Mucosa of rectum (tissue), 2 donors: ENCODE measurements around the gene TFEB.

Source experiments
- H3K27ac ChIP-seq, 2 donors: one replicate each; pipeline ENCODE4 v1.7.0; 2013; ENCODE audit warnings: inconsistent platforms in 2 of 2, low read depth in 2 of 2, low read length in 2 of 2
- H3K27me3 ChIP-seq, 2 donors: one replicate each; pipeline ENCODE4 v1.7.0; 2013; ENCODE audit warnings: low read length in 2 of 2; ENCODE audit not compliant: control insufficient read depth in 2 of 2, insufficient read depth in 2 of 2
- H3K36me3 ChIP-seq, 2 donors: one replicate each; pipeline ENCODE4 v1.7.0; 2013; ENCODE audit warnings: low read length in 2 of 2; ENCODE audit not compliant: control insufficient read depth in 2 of 2, insufficient read depth in 2 of 2
- H3K4me1 ChIP-seq, 2 donors: one replicate each; pipeline ENCODE4 v1.7.0; 2013; ENCODE audit warnings: low read length in 2 of 2, mild to moderate bottlenecking in 1 of 2; ENCODE audit not compliant: control insufficient read depth in 2 of 2, insufficient read depth in 2 of 2
- H3K4me3 ChIP-seq, 2 donors: one replicate each; pipeline ENCODE4 v1.7.0; 2013; ENCODE audit warnings: low read length in 2 of 2
- H3K9ac ChIP-seq, 2 donors: one replicate each; pipeline ENCODE4 v1.7.0; 2013; ENCODE audit warnings: low read length in 2 of 2, low read depth in 1 of 2, mild to moderate bottlenecking in 1 of 2
- H3K9me3 ChIP-seq, 2 donors: one replicate each; pipeline ENCODE4 v1.7.0; 2013; ENCODE audit warnings: low read length in 2 of 2; ENCODE audit not compliant: control insufficient read depth in 2 of 2
- donor health status: healthy.
- donor health status: Normal muscosa, but diverticular disease.

The TFEB gene

GRCh38 chr6:41674231-41675000 lies 61.0 kb downstream of the TFEB start:
- H3K27me3 ChIP-seq, result no peaks in the 10 kb centered on the region

GRCh38 chr6:41673704-41674000 lies 61.8 kb downstream of the TFEB start:
- no peak overlapping the region for H3K4me3 ChIP-seq
- no peak overlapping the region for H3K9ac ChIP-seq
- no peak overlapping the region for H3K27ac ChIP-seq
- no peaks in the 10 kb centered on the region for H3K27me3 ChIP-seq
- H3K9me3 ChIP-seq, result no peaks in the 10 kb centered on the region
- no peaks in the 10 kb centered on the region for H3K4me1 ChIP-seq
- H3K36me3 ChIP-seq, result no peaks in the 10 kb centered on the region

More at GRCh38 chr6:41674231-41675000, 61.0 kb downstream of the TFEB start:
- Histone ChIP-seq H3K9ac (no peak overlapping the region), H3K9me3 (no peaks in the 10 kb centered on the region), H3K4me3 (no peak overlapping the region), H3K4me1 (no peaks in the 10 kb centered on the region), H3K36me3 (no peaks in the 10 kb centered on the region), H3K27ac (no peak overlapping the region)

GRCh38 chr6:41672816-41673703 lies 62.3 kb downstream of the TFEB start:
- Histone ChIP-seq H3K9ac (no peak overlapping the region), H3K27me3 (no peaks in the 10 kb centered on the region), H3K4me1 (no peaks in the 10 kb centered on the region), H3K36me3 (no peaks in the 10 kb centered on the region), H3K9me3 (no peaks in the 10 kb centered on the region), H3K27ac (no peak overlapping the region), H3K4me3 (no peak overlapping the region)

- H3K9me3 ChIP-seq, result no peaks in the 10 kb centered on the region
- no peak overlapping the region for H3K27ac ChIP-seq
- no peaks in the 10 kb centered on the region for H3K27me3 ChIP-seq
- H3K9ac ChIP-seq, result no peak overlapping the region
- H3K36me3 ChIP-seq, result no peaks in the 10 kb centered on the region
- H3K4me3 ChIP-seq, result no peak overlapping the region
- H3K4me1 ChIP-seq, result no peaks in the 10 kb centered on the region
Observed at GRCh38 chr6:41672016-41672415, 63.4 kb downstream of the TFEB start.

GRCh38 chr6:41671376-41671775 lies 64.0 kb downstream of the TFEB start:
- Histone ChIP-seq H3K9me3 (no peaks in the 10 kb centered on the region), H3K36me3 (no peaks in the 10 kb centered on the region), H3K27ac (no peak overlapping the region), H3K4me3 (no peak overlapping the region), H3K4me1 (no peaks in the 10 kb centered on the region), H3K9ac (no peak overlapping the region), H3K27me3 (no peaks in the 10 kb centered on the region)

- no peak overlapping the region for H3K27ac ChIP-seq
- H3K4me1 ChIP-seq, result no peaks in the 10 kb centered on the region
- H3K9me3 ChIP-seq, result no peaks in the 10 kb centered on the region
- H3K36me3 ChIP-seq, result no peaks in the 10 kb centered on the region
- H3K4me3 ChIP-seq, result no peak overlapping the region
- no peak overlapping the region for H3K9ac ChIP-seq
- H3K27me3 ChIP-seq, result no peaks in the 10 kb centered on the region
Observed at GRCh38 chr6:41670703-41671360, 64.6 kb downstream of the TFEB start.

GRCh38 chr6:41668968-41669367 lies 66.4 kb downstream of the TFEB start:
- no peaks in the 10 kb centered on the region for H3K27me3 ChIP-seq
- H3K36me3 ChIP-seq, result no peaks in the 10 kb centered on the region
- no peaks in the 10 kb centered on the region for H3K9me3 ChIP-seq
- H3K9ac ChIP-seq, result no peak overlapping the region
- H3K4me1 ChIP-seq, result no peaks in the 10 kb centered on the region
- no peak overlapping the region for H3K4me3 ChIP-seq
- no peak overlapping the region for H3K27ac ChIP-seq

- Histone ChIP-seq H3K36me3 (no peaks in the 10 kb centered on the region), H3K27ac (no peak overlapping the region), H3K4me3 (no peak overlapping the region), H3K4me1 (no peaks in the 10 kb centered on the region), H3K9ac (no peak overlapping the region), H3K27me3 (peaks cover 3 to 5% of the 10 kb centered on the region in 2 donors), H3K9me3 (no peaks in the 10 kb centered on the region)
Observed at GRCh38 chr6:41667195-41667594, 68.2 kb downstream of the TFEB start.

- H3K4me3 ChIP-seq, result no peak overlapping the region
Observed at GRCh38 chr6:41664271-41664670, 71.1 kb downstream of the TFEB start.

GRCh38 chr6:41663568-41663967 lies 71.8 kb downstream of the TFEB start:
- no peak overlapping the region for H3K4me3 ChIP-seq
- no peaks in the 10 kb centered on the region for H3K4me1 ChIP-seq
- no peaks in the 10 kb centered on the region for H3K36me3 ChIP-seq
- no peaks in the 10 kb centered on the region for H3K9me3 ChIP-seq
- no peak overlapping the region for H3K27ac ChIP-seq
- H3K9ac ChIP-seq, result no peak overlapping the region
- peaks cover 11 to 29% of the 10 kb centered on the region in 2 donors for H3K27me3 ChIP-seq

More at GRCh38 chr6:41664271-41664670, 71.1 kb downstream of the TFEB start:
- H3K4me1 ChIP-seq, result no peaks in the 10 kb centered on the region
- peaks cover 9 to 25% of the 10 kb centered on the region in 2 donors for H3K27me3 ChIP-seq
- H3K27ac ChIP-seq, result no peak overlapping the region
- H3K9me3 ChIP-seq, result no peaks in the 10 kb centered on the region
- no peaks in the 10 kb centered on the region for H3K36me3 ChIP-seq
- H3K9ac ChIP-seq, result no peak overlapping the region
